ENCODE measurements around the gene ORAI3.

Gene ORAI3

GRCh38 chr16:30947859-30948666 is 805 bp upstream of the ORAI3 start:
- no peak for DNase-seq (ENCODE audit: low read depth)

GRCh38 chr16:30949650-30950515 is 1.0 kb downstream of the ORAI3 start:
- no peak for DNase-seq (ENCODE audit: low read depth)

DNA sequence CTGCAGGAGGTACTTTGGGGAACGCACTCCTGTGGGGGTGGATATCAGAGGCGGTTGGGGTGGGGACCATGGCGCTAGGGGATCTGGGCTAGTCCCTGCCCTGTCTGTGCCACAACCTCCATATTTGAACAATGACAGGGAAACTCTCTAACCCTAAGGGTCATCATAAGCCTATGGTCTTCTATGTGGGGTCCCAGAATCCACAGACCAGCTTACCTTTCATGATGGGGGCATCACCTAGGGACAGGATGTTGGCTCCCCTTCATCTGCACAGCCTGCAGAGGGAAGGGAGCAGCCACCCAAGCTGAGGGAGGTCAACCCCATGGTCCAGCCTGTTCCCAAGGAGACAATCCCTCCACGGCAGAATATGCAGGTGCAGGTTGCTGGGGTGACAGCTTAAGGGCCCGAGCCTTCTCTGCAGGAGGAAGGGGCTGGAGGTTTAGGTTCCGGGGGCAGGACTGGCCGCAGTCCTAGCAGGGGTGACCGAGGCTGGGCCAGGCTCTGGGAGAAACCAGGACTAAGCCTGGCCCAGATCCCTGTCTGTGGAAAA is 1.7 kb downstream of the ORAI3 start:
- DNase-seq (ENCODE audit: low read depth) = no peak

DNA sequence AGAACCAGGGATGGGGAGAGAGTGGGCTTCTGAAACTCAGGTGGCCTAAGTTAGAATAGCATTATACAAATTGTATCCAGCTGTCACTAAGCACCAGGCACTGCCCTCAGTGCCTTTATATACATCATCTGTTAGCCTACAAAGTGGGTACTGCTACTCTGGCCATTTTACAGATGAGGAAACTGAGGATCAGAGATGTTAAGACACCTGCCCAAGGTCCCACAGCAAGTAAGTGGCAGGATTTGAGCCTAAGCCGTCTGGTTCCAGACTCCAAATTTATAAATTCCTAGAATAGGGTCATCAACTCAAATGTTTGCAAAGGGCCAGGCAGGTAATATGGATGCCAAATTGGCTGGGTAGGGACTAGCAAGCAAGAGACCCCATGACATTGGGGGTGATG is 2.3 kb downstream of the ORAI3 start:
- DNase-seq (ENCODE audit: low read depth) = no peak

- DNase-seq (ENCODE audit: low read depth) = no peak
Measured at GRCh38 chr16:30951750-30952149, 2.9 kb downstream of the ORAI3 start.

- no peak for DNase-seq (ENCODE audit: low read depth)
Measured at GRCh38 chr16:30953111-30953510, 4.2 kb downstream of the ORAI3 start.

- peak; percentile 38 for DNase-seq (ENCODE audit: low read depth)
Measured at GRCh38 chr16:30953511-30954124, 4.8 kb downstream of the ORAI3 start.

DNA sequence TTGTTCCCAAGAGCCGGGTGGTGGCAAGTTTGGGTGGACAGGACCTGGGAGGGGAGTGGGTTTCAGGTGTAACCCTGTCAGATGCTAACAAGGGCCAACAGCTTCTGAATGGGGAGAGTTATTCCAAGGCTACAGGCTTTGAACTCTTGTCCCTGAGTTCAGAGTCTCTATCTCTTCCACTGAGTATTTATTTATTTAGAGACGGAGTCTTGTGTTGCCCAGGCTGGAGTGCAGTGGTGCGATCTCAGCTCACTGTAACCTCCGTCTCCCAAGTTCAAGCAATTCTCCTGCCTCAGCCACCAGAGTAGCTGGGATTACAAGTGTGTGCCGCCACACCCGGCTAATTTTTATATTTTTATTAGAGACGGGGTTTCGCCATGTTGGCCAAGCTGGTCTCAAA is 6.1 kb downstream of the ORAI3 start:
- DNase-seq (ENCODE audit: low read depth) = no peak

GRCh38 chr16:30956601-30957455 is 8.0 kb downstream of the ORAI3 start:
- DNase-seq (ENCODE audit: low read depth) = peak; percentile 88

DNA sequence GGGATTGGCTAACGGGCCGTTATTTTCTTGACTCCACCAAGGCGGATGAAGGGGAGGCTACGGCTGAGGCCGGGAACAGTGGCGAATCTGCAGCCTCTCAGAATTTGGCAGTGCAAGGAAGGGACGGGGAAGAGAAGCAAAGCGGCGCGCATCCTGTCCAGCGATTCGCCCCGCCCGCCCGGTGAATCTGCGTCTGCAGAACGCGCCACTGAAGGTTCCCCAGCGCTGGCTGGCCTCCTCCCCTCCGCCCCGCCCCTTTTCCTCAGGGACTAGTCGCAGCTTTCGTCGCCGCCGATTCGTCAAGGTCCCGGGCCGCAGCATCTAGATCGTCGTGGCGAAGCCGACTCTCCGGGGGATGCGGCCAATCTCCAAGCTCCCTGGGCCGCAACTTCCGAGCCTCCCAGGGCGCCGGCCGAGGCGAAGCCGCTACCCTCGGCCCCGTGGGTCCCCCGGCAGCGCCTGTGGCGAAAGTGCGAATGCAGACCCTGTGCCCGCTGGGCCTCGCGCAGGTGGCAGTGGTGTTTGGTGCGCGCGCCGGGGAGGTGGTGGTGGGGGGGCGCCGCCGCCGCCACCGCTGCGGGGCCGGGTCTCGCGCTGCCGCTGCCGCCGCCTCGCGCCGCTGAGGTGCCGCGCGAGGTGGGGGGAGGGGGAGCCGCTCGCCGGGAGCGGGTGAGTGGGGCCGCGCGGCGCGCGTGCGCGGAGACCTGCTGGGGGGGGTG is 8.7 kb downstream of the ORAI3 start, which contains the start of gene SETD1A:
SETD1A (plus strand) TSS at position 299 of the 719 bp plus-strand sequence. CDS start 978 bp downstream, outside the sequence.
- DNase-seq (ENCODE audit: low read depth) = peak; percentile 94

DNA sequence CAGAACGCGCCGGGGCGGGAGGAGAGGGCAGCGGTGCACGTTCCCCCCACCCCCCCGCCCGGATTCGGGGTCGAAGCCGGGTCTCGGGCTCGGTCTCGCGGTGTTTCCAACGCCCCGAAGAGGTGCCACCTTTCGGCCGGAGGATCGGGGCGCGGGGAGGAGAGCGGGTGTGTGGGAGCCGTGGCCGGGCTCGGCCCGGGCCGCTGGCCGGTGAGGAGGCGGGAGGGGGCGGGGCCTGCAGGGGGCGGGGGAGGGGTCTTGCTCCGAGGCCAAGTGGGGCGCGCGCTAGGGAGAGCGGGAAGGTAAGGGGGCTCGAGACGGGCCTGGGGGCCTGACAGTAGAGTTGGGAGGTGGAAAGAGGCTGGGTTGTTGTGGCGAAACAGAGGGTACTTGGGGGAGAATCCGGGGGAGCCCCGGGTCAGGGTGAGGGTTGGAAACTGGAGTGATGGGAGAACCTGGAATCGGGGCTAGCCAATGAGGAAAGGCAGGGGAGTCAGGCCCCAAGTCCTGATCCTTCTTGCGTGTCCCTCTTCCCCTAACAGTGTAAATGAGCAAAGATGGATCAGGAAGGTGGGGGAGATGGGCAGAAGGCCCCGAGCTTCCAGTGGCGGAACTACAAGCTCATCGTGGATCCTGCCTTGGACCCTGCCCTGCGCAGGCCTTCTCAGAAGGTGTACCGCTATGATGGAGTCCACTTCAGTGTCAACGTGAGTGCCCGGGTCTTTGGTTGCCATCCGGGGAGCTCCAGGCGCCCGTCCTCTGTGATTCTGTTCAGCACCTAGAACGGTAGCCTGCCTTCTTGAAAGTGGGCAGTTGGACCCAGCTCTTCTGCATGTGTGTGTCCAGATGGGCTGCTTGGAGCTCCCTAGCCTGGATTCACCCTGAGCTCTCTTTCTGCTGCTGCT is 9.6 kb downstream of the ORAI3 start:
- DNase-seq (ENCODE audit: low read depth) = no peak

DNA sequence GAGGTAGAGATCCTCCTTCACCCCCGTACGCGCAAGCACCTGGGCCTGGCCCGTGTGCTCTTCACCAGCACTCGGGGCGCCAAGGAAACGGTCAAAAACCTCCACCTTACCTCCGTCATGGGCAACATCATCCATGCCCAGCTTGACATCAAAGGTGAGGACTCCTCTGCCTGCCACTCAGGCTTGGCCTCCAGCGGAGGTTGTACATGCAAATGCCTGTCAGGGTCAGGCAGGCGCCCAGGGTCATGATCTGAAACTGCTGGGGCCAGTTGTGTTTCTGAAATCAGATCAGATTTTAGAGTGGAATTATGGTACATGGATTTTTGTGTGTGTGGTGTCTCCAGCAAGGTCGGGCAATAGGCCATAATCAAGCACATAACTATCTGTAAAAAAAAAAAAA is 12.5 kb downstream of the ORAI3 start:
- DNase-seq (ENCODE audit: low read depth) = no peak

GRCh38 chr16:30963925-30964511 is 15.2 kb downstream of the ORAI3 start:
- DNase-seq (ENCODE audit: low read depth) = no peak

DNA sequence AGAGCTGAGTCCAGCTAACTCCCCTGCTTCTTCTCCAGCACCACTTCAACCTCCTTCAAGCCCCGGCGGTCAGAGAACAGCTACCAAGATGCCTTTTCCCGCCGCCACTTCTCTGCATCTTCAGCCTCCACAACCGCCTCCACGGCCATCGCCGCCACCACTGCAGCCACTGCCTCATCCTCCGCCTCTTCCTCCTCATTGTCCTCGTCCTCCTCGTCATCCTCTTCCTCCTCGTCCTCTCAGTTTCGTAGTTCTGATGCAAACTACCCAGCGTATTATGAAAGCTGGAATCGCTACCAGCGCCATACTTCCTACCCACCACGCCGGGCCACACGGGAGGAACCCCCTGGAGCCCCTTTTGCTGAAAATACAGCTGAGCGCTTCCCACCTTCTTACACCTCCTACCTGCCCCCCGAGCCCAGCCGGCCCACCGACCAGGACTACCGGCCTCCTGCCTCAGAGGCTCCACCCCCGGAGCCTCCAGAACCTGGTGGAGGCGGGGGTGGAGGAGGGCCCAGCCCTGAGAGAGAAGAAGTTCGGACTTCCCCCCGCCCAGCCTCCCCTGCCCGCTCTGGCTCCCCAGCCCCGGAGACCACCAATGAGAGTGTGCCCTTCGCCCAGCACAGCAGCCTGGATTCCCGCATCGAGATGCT is 15.8 kb downstream of the ORAI3 start:
- DNase-seq (ENCODE audit: low read depth) = no peak

GRCh38 chr16:30965436-30965835 is 16.6 kb downstream of the ORAI3 start:
- DNase-seq (ENCODE audit: low read depth) = no peak

DNA sequence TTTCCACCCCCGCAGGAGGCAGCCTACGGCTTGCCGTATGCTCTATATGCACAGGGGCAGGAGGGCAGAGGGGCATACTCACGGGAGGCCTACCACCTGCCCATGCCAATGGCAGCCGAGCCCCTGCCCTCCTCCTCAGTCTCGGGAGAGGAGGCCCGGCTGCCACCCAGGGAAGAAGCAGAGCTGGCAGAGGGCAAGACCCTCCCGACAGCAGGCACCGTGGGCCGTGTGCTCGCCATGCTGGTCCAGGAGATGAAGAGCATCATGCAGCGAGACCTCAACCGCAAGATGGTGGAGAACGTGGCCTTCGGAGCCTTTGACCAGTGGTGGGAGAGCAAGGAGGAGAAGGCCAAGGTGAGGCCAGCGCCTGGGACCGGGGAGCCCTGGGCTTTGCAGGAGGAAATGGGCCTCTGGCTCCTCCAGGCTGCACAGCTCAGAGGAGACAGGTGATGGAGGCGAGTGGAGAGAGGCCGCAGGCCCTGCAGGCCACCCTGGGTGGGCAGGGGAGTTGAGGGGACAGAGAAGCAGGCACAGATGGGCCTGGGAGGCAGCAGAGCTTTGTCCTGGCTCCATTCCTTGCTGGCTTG is 17.3 kb downstream of the ORAI3 start:
- no peak for DNase-seq (ENCODE audit: low read depth)

DNA sequence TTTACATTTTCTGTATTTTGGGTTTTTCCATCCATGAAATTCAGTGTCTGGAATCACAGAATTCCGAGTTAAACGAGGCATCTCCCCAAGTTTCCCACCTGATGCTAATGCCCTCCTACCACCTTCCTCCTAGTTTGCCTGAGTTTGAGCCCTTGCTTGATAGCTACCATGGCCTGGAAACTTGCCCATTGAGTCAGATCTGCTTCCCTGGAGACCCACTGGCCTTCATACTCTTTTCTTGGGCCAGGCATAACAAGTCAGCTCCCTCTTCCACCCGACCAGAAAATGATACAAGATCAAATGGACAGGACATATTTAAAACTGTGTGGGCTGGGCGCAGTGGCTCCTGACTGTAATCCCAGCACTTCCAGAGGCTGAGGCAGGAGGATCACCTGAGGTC is 18.9 kb downstream of the ORAI3 start:
- DNase-seq (ENCODE audit: low read depth) = no peak

DNA sequence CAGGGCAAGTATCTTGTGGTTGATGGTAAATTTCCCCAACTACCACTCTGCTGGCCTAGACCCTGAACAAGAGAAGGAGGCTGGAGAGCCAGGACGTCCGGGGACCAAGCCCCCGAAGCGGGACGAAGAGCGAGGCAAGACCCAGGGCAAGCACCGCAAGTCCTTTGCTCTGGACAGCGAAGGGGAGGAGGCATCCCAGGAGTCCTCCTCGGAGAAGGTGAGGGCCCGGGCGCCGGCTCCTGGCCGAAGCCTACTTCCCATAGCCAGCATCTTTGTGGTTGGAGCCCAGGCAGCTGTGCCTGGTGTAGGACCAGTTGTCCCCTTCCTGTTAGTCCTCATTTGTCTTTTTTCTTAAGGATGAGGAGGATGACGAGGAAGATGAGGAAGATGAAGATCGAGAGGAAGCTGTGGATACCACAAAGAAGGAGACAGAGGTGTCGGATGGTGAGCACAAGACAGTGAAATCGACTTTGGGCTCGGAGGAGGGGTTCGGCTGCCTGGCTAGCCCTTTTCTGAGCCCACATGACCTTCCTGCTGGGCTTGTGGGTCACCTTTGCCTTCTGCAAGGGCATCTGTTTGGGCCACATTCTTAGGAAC is 20.5 kb downstream of the ORAI3 start:
- no peak for DNase-seq (ENCODE audit: low read depth)

Measured in stimulated activated CD4-positive, alpha-beta T cell treated with anti-CD3 and anti-CD28 coated beads, Interleukin-2, amount 100 ng/mL, for 4 hours (primary cell).